ENCODE data around the gene SLC12A6. TPM values are rescaled to one million over a fixed set of nuclear protein-coding genes. Genes with fewer than 3 reads are reported as not detected.
A peak's percentile ranks its signal among the peaks of the same experiment; 100 is the strongest.
"Not testable (repeated sequence)": the region's sequence is repeated elsewhere in the genome, so short reads cannot be mapped to it uniquely, and the experiment has no call there.

SLC12A6 gene
- polyA plus RNA-seq, 2 donors = 16.1 to 21.5 TPM

DNA sequence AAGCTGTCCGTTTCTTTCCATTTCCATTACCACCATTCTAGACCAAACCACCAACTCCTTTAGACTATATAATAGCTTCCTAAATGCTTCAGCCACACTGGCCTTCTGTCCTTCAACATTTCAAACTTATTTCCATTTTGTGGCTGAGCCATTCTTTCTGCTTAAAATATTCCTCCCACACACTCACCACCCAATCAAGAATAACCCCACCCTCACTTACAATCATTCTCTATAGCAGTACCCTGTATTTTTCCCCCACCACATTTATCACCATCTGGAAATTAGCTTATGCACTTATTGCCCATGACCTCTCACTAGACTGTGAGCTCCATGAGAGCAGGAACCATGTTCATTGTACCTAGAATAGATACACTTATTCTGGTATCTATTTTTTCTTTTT, 134.3 kb downstream of the SLC12A6 start:
- no peaks in the 10 kb centered on the region for H3K4me1 ChIP-seq (ENCODE audit: control insufficient read depth in 2 of 2, insufficient read depth in 2 of 2, low read length in 1 of 2)
- 82 to 93% methylated on average over 1 of the region's 1 CpG for WGBS, 2 donors
- H3K27ac ChIP-seq (ENCODE audit: low read depth in 2 of 2, low read length in 1 of 2) = no peak overlapping the region
- H3K36me3 ChIP-seq (ENCODE audit: control insufficient read depth in 2 of 2, insufficient read depth in 2 of 2, low read length in 1 of 2) = no peaks in the 10 kb centered on the region
- H3K27me3 ChIP-seq (ENCODE audit: control insufficient read depth in 1 of 2, insufficient read depth in 2 of 2, low read length in 2 of 2) = no peaks in the 10 kb centered on the region
- no peak overlapping the region for H3K4me3 ChIP-seq (ENCODE audit: low read depth in 1 of 2, low read length in 2 of 2)
- no peaks in the 10 kb centered on the region for H3K9me3 ChIP-seq (ENCODE audit: control insufficient read depth in 2 of 2, insufficient read depth in 1 of 2, low read depth in 1 of 2, low read length in 1 of 2)

DNA sequence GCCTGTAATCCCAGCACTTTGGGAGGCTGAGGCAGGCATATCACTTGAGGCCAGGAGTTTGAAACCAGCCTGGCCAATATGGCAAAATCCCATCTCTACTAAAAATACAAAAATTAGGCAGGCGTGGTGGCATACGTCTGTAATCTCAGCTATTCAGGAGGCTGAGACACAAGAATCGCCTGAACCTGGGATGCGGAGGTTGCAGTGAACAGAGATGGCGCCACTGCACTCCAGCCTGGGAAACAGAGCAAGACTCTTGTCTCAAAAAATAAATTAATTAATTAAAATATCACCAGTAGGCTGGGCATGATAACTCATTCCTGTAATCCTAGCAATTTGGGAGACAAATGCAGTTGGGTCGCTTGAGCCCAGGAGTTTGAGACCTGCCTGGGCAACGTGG, 144.3 kb downstream of the SLC12A6 start:
- not testable (repeated sequence) for H3K4me1 ChIP-seq (ENCODE audit: control insufficient read depth in 2 of 2, insufficient read depth in 2 of 2, low read length in 1 of 2)
- 89 to 90% methylated on average over 7 of the region's 7 CpGs for WGBS, 2 donors

DNA sequence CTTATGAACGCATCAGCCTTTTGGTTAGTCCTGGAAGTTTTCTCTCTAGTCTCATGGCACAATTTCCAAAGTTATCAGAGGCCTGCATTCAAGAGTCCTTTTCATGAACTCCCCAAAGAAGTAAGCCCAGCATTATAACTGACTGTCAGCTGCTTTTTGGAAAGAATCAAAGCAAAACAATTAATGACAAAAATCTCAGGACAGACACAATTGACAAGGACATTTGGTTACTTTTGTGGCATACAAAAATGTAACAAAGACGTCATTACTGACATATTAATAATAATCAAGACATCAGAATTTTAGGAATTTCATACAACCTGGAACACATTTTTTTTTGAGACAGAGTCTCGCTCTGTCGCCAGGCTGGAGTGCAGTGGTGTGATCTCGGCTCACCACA, 148.9 kb downstream of the SLC12A6 start:
- H3K4me1 ChIP-seq (ENCODE audit: control insufficient read depth in 2 of 2, insufficient read depth in 2 of 2, low read length in 1 of 2) = peaks cover 3 to 8% of the 10 kb centered on the region in 2 donors
- no peak overlapping the region for H3K27ac ChIP-seq (ENCODE audit: low read depth in 2 of 2, low read length in 1 of 2)
- H3K4me3 ChIP-seq (ENCODE audit: low read depth in 1 of 2, low read length in 2 of 2) = no peak overlapping the region
- no peaks in the 10 kb centered on the region for H3K27me3 ChIP-seq (ENCODE audit: control insufficient read depth in 1 of 2, insufficient read depth in 2 of 2, low read length in 2 of 2)
- 79 to 84% methylated on average over 5 of the region's 5 CpGs for WGBS, 2 donors
- no peaks in the 10 kb centered on the region for H3K9me3 ChIP-seq (ENCODE audit: control insufficient read depth in 2 of 2, insufficient read depth in 1 of 2, low read depth in 1 of 2, low read length in 1 of 2)
- H3K36me3 ChIP-seq (ENCODE audit: control insufficient read depth in 2 of 2, insufficient read depth in 2 of 2, low read length in 1 of 2) = no peaks in the 10 kb centered on the region

More for the DNA sequence above, 144.3 kb downstream of the SLC12A6 start:
- H3K27ac ChIP-seq (ENCODE audit: low read depth in 2 of 2, low read length in 1 of 2); H3K36me3 ChIP-seq (ENCODE audit: control insufficient read depth in 2 of 2, insufficient read depth in 2 of 2, low read length in 1 of 2); H3K27me3 ChIP-seq (ENCODE audit: control insufficient read depth in 1 of 2, insufficient read depth in 2 of 2, low read length in 2 of 2); H3K4me3 ChIP-seq (ENCODE audit: low read depth in 1 of 2, low read length in 2 of 2); H3K9me3 ChIP-seq (ENCODE audit: control insufficient read depth in 2 of 2, insufficient read depth in 1 of 2, low read depth in 1 of 2, low read length in 1 of 2): not testable (repeated sequence)

DNA sequence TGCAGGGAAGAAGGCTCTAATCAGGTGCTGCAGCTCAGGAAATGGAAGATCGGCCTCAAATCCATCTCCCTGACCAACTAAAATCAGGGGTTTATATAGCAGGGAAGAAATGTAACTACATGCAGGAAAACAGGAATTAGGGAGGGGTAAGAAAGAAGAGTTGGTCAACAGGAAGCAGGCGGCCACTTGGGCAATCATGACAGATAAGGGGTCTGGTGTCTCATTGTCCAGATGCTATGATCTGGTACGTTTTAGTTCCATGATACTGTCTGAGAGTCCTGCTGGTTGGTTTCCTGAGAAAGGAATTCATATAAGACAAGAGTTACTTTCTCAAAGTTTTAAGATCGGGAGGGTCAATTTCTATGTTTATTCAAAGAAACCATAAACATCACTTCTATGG, 151.9 kb downstream of the SLC12A6 start:
- no peaks in the 10 kb centered on the region for H3K27me3 ChIP-seq (ENCODE audit: control insufficient read depth in 1 of 2, insufficient read depth in 2 of 2, low read length in 2 of 2)
- no peaks in the 10 kb centered on the region for H3K36me3 ChIP-seq (ENCODE audit: control insufficient read depth in 2 of 2, insufficient read depth in 2 of 2, low read length in 1 of 2)
- H3K27ac ChIP-seq (ENCODE audit: low read depth in 2 of 2, low read length in 1 of 2) = no peak overlapping the region
- peaks cover 3 to 8% of the 10 kb centered on the region in 2 donors for H3K4me1 ChIP-seq (ENCODE audit: control insufficient read depth in 2 of 2, insufficient read depth in 2 of 2, low read length in 1 of 2)
- WGBS, 2 donors = 78 to 91% methylated on average over 4 of the region's 4 CpGs
- H3K9me3 ChIP-seq (ENCODE audit: control insufficient read depth in 2 of 2, insufficient read depth in 1 of 2, low read depth in 1 of 2, low read length in 1 of 2) = no peaks in the 10 kb centered on the region
- H3K4me3 ChIP-seq (ENCODE audit: low read depth in 1 of 2, low read length in 2 of 2) = no peak overlapping the region

DNA sequence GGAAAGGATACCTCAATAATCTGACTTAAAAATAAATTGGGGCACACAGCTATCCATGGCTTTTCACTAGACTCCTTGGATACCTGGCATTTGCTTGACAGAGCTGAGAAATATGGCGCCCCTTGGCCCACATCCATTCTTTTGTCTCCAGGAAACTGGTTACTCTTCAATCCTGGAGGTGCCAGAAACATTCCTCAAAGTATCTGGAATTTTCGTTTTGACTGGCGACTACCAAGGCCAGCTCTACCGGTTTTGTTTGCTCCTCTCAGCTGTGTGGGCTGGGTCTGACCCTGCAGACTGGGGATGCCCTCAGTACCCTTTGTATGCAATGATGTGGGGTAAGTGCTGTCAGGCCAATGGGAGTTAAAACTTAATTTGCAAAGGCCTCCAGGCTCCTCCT, 154.6 kb downstream of the SLC12A6 start:
- no peaks in the 10 kb centered on the region for H3K9me3 ChIP-seq (ENCODE audit: control insufficient read depth in 2 of 2, insufficient read depth in 1 of 2, low read depth in 1 of 2, low read length in 1 of 2)
- peaks cover 3 to 8% of the 10 kb centered on the region in 2 donors for H3K4me1 ChIP-seq (ENCODE audit: control insufficient read depth in 2 of 2, insufficient read depth in 2 of 2, low read length in 1 of 2)
- WGBS, 2 donors = 46 to 50% methylated on average over 4 of the region's 4 CpGs
- peak overlapping the region in 1 of 2 donors; percentile 36 for H3K27ac ChIP-seq (ENCODE audit: low read depth in 2 of 2, low read length in 1 of 2)
- H3K36me3 ChIP-seq (ENCODE audit: control insufficient read depth in 2 of 2, insufficient read depth in 2 of 2, low read length in 1 of 2) = no peaks in the 10 kb centered on the region
- H3K27me3 ChIP-seq (ENCODE audit: control insufficient read depth in 1 of 2, insufficient read depth in 2 of 2, low read length in 2 of 2) = no peaks in the 10 kb centered on the region
- H3K4me3 ChIP-seq (ENCODE audit: low read depth in 1 of 2, low read length in 2 of 2) = no peak overlapping the region

Other genes starting within 250 kb of the SLC12A6 start
- 10 to 100 TPM; 47.0 to 58.8 TPM for gene EMC7, start 235.9 kb downstream of the SLC12A6 start, polyA plus RNA-seq
- under 1 TPM; 0.49 to 0.71 TPM for gene PGBD4, start 235.7 kb downstream of the SLC12A6 start, polyA plus RNA-seq
- 10 to 100 TPM; 35.4 to 64.3 TPM for gene KATNBL1, start 127.7 kb downstream of the SLC12A6 start, polyA plus RNA-seq
- gene EMC4, start 112.8 kb downstream of the SLC12A6 start, polyA plus RNA-seq = 100 to 1,000 TPM; 126 to 142 TPM
- gene NOP10, start 5.4 kb upstream of the SLC12A6 start, polyA plus RNA-seq = 100 to 1,000 TPM; 203 to 276 TPM
- not detected for gene NUTM1, start 5.5 kb upstream of the SLC12A6 start, polyA plus RNA-seq
- gene LPCAT4, start 29.4 kb upstream of the SLC12A6 start, polyA plus RNA-seq = 100 to 1,000 TPM in 1 of 2 donors, 10 to 100 TPM in 1; 45.6 to 125 TPM
- gene GOLGA8A, start 100.0 kb upstream of the SLC12A6 start, polyA plus RNA-seq = 10 to 100 TPM; 40.5 to 91.1 TPM
- gene GOLGA8B, start 245.9 kb upstream of the SLC12A6 start, polyA plus RNA-seq = 10 to 100 TPM; 22.8 to 58.1 TPM

Measured in esophagus (tissue), 2 donors.